ENCODE results near the gene CDH13. TPM values are rescaled to one million over a fixed set of nuclear protein-coding genes. Genes with fewer than 3 reads are reported as not detected.

The CDH13 gene
- total and polyA plus RNA-seq, 2 of the 8 experiments (the other 6 are each of a cell fraction or from before 2014, with no cell fraction given), result 2.3 to 2.4 TPM

GRCh38 chr16:83481589-83481988, 854.8 kb downstream of the CDH13 start (continued):
- TF ChIP-seq CREB1 (IDR thresholded peaks at IDR 0.05), result no peak
- TF ChIP-seq BACH1 (IDR thresholded peaks at IDR 0.05; ENCODE audit: low read length), result no peak
- TF ChIP-seq TCF12 (IDR thresholded peaks at IDR 0.05; ENCODE audit: low read depth, low read length), result no peak
- no peak for TF ChIP-seq SUZ12 (IDR thresholded peaks at IDR 0.05; ENCODE audit: low read length)
